ENCODE results near the gene C1RL. TPM values are rescaled to one million over a fixed set of nuclear protein-coding genes. Genes with fewer than 3 reads are reported as not detected.

Gene C1RL
- total and polyA plus RNA-seq, 7 donors: 2.7 to 17.0 (median 14.6) TPM

DNA sequence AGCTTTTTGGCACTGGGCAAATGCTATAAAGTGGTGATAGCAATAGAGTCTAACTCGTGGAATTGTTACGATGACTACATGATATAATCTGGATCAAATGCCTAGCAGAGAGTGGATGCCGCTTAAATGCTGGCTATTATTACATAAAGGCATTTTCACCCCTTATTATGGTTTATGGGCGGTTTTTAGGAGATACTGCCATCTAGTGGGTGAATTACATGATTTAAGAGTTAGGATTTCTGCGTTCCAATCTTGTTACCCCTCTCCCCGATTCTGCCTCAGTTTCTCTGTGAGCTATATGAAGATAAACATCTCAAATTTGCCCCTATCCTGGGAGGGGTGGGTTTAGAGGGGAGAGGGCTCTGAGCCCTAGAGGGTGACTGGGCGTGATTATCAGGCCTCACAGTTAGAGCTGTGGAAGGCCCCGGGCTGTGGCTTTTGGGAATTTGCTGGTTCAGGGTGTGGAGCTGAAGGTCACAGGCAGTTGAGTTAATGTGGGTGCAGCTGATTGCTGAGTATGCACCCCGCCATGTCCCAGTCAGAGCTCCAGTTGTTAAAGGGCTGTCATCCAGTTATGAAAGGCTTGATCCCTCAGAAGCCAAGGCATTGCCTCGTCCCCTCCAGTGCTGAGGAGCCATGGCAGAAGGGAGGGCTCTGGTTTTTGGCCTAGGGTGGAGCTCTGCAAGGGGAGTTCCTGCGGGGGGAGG lies 35.6 kb upstream of the C1RL start:
- no peak for DNase-seq
- peak; percentile 30 to 73 (median 48) for ATAC-seq
- TF ChIP-seq, protein P1, sequence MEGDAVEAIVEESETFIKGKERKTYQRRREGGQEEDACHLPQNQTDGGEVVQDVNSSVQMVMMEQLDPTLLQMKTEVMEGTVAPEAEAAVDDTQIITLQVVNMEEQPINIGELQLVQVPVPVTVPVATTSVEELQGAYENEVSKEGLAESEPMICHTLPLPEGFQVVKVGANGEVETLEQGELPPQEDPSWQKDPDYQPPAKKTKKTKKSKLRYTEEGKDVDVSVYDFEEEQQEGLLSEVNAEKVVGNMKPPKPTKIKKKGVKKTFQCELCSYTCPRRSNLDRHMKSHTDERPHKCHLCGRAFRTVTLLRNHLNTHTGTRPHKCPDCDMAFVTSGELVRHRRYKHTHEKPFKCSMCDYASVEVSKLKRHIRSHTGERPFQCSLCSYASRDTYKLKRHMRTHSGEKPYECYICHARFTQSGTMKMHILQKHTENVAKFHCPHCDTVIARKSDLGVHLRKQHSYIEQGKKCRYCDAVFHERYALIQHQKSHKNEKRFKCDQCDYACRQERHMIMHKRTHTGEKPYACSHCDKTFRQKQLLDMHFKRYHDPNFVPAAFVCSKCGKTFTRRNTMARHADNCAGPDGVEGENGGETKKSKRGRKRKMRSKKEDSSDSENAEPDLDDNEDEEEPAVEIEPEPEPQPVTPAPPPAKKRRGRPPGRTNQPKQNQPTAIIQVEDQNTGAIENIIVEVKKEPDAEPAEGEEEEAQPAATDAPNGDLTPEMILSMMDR (IDR thresholded peaks at IDR 0.05): peak; percentile 56
- H3K27ac ChIP-seq: no peak overlapping the region
- H3K4me3 ChIP-seq: no peak overlapping the region
- H3K9me3 ChIP-seq: no peaks in the 10 kb centered on the region
- no peaks in the 10 kb centered on the region for H3K36me3 ChIP-seq (ENCODE audit: insufficient read depth in 1 of 2, low read depth in 1 of 2)
- intact Hi-C loops (cut with DNase I): loop anchor here in 1 of 2 donors (10.0 kb wide), 1 partner anchor 490 kb away; no protein-coding TSS in a partner anchor
- H3K27me3 ChIP-seq (ENCODE audit: insufficient read depth in 3 of 3, low read length in 2 of 3): no peaks in the 10 kb centered on the region
- no peaks in the 10 kb centered on the region for H3K4me1 ChIP-seq
- 37 to 45% (median 41%) methylated on average over 11 of the region's 11 CpGs for WGBS, 3 donors

DNA sequence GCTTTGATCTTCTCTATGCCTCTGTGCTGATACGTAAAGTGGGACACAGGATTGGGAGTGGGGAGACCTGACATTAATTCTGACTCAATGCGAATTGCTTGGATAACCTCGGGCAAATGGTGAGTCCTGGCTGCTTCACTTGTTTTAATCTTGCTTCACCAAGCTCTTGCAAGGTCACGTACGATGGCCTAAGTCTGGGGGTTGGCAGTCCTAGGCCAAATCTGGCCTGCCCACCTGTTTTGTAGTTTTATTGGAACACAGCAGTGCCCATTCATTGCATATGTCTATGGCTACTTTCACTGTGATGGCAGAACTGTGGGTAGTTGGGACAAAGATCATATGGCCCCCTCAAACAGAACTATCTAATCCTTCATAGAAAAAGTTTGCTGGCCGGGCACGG lies 34.5 kb upstream of the C1RL start:
- no peaks in the 10 kb centered on the region for H3K4me1 ChIP-seq
- intact Hi-C loops (cut with DNase I): loop anchor here in 1 of 2 donors (1.0 to 10.0 kb wide), 2 partner anchors 45 to 491 kb away; no protein-coding TSS in a partner anchor
- no peaks in the 10 kb centered on the region for H3K27me3 ChIP-seq (ENCODE audit: insufficient read depth in 3 of 3, low read length in 2 of 3)
- H3K36me3 ChIP-seq (ENCODE audit: insufficient read depth in 1 of 2, low read depth in 1 of 2): no peaks in the 10 kb centered on the region
- H3K9me3 ChIP-seq: no peaks in the 10 kb centered on the region
- ATAC-seq: no peak
- no peak for DNase-seq
- no peak overlapping the region for H3K4me3 ChIP-seq
- no peak overlapping the region for H3K27ac ChIP-seq
- TF ChIP-seq, protein P1 (IDR thresholded peaks at IDR 0.05): no peak
- WGBS, 3 donors: 83 to 89% (median 87%) methylated on average over 7 of the region's 7 CpGs

DNA sequence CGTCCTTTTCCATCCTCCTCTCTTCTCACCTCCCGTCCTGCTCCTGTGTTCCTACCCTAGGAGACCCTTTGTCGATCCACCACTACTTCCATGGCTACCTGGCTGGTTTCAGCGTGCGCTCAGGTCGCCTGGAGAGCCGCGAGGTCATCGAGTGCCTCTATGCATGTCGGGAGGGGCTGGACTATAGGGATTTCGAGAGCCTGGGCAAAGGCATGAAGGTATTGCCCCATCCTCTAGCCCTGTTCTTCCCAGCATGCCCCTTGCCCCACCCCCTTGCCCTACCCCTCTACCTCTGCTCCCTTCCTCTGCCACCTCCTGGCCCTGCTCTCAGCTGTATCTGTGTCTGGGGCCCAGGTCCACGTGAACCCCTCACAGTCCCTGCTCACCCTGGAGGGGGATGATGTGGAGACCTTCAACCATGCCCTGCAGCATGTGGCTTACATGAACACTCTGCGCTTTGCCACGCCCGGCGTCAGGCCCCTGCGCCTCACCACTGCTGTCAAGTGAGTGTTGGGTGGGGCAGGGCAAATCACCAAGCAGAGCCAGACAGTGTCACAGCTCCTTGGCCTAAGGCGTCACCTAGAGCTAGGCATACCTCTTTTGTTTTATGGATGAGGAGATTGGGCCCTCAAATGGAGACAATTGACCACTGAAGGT lies 33.9 kb upstream of the C1RL start:
- DNase-seq: no peak
- intact Hi-C loops (cut with DNase I): loop anchor here in 1 of 2 donors (1.0 to 10.0 kb wide), 2 partner anchors 45 to 492 kb away; no protein-coding TSS in a partner anchor

DNA sequence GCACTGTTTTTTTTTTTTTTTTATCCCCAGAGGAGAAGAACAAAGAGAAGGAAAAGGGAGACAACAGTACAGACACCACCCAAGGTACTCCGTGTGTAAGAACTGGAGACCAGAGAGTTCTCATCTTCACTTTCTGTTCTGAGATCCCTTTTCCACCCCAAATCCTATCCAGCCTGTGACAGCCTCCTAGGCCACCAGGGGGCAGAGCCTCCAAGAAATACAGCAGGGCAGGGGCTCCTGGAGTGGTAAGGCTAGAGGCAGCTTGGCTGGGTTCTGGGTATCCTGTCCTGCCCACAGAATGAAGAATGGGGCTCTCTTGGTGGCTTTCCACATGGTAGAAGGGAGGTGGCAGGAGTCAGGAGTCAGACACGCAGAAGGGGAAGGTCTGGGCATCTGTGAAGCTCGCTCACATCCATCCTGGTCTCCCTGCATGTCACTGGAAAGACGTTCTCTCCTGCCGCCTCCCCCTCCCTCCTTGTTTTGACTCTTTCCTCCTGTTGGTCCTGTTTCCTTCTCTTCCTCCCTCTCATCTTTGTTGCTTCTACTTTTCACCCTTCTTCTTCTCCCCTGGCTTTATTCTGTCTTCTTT lies 33.1 kb upstream of the C1RL start:
- DNase-seq (no peak), ATAC-seq (peak in 2 of 4 donors; percentile 76)
- no peaks in the 10 kb centered on the region for H3K36me3 ChIP-seq (ENCODE audit: insufficient read depth in 1 of 2, low read depth in 1 of 2)
- intact Hi-C loops (cut with DNase I): loop anchor here in 1 of 2 donors (10.0 kb wide), 1 partner anchor 493 kb away; no protein-coding TSS in a partner anchor
- no peak overlapping the region for H3K4me3 ChIP-seq
- 59 to 76% (median 75%) methylated on average over 5 of the region's 5 CpGs for WGBS, 3 donors
- H3K9me3 ChIP-seq: no peaks in the 10 kb centered on the region
- TF ChIP-seq, protein P1 (IDR thresholded peaks at IDR 0.05): peak; percentile 65
- H3K27me3 ChIP-seq (ENCODE audit: insufficient read depth in 3 of 3, low read length in 2 of 3): no peaks in the 10 kb centered on the region
- H3K27ac ChIP-seq: no peak overlapping the region
- H3K4me1 ChIP-seq: no peaks in the 10 kb centered on the region

More for the DNA sequence above, 33.9 kb upstream of the C1RL start:
- H3K4me3 ChIP-seq: no peak overlapping the region
- no peaks in the 10 kb centered on the region for H3K36me3 ChIP-seq (ENCODE audit: insufficient read depth in 1 of 2, low read depth in 1 of 2)
- 93 to 95% (median 93%) methylated on average over 18 of the region's 18 CpGs for WGBS, 3 donors
- no peak overlapping the region for H3K27ac ChIP-seq
- no peaks in the 10 kb centered on the region for H3K9me3 ChIP-seq
- no peaks in the 10 kb centered on the region for H3K27me3 ChIP-seq (ENCODE audit: insufficient read depth in 3 of 3, low read length in 2 of 3)
- H3K4me1 ChIP-seq: no peaks in the 10 kb centered on the region
- ATAC-seq: no peak
- TF ChIP-seq, protein P1 (IDR thresholded peaks at IDR 0.05): no peak
